Calu3 (cell line): ENCODE data around the gene NUDT14. TPM values are rescaled to one million over a fixed set of nuclear protein-coding genes. Genes with fewer than 3 reads are reported as not detected.

ENCODE experiments used
- BruUV-seq: library from RNA; stranded (reverse); fragments of 400-500 nt; replicated peaks from 2 replicates; lab custom pipeline; 2021; lab: Mats Ljungman, UMichigan
- CTCF ChIA-PET: fragments of 300-600 bp; sonication (Branson Sonifier 250); formaldehyde crosslinking; loops from one replicate; lab custom pipeline; 2022; ENCODE audit warnings: antibody characterized with exemption; lab: Charles Lee
- DNase-seq: peaks from one replicate; pipeline ENCODE4 v3.0.0; 2022
- H3K27ac Mint-ChIP-seq: one replicate; pipeline ENCODE4 v1.8.0; 2022; ENCODE audit warnings: mixed read lengths; ENCODE audit not compliant: unreplicated experiment
- H3K27me3 Mint-ChIP-seq: one replicate; pipeline ENCODE4 v1.8.0; 2022; ENCODE audit warnings: mixed read lengths; ENCODE audit not compliant: unreplicated experiment
- H3K36me3 Mint-ChIP-seq: one replicate; pipeline ENCODE4 v1.8.0; 2022; ENCODE audit warnings: mild to moderate bottlenecking, moderate library complexity, mixed read lengths; ENCODE audit not compliant: insufficient read depth, unreplicated experiment
- H3K4me1 Mint-ChIP-seq: one replicate; pipeline ENCODE4 v1.8.0; 2022; ENCODE audit warnings: mild to moderate bottlenecking, low read depth, mixed read lengths; ENCODE audit not compliant: unreplicated experiment
- H3K4me3 Mint-ChIP-seq: one replicate; pipeline ENCODE4 v1.8.0; 2022; ENCODE audit warnings: mild to moderate bottlenecking, low read depth, moderate library complexity, mixed read lengths; ENCODE audit not compliant: unreplicated experiment
- H3K9me3 Mint-ChIP-seq: one replicate; pipeline ENCODE4 v1.8.0; 2022; ENCODE audit warnings: low read depth, mixed read lengths; ENCODE audit not compliant: unreplicated experiment
- CTCF ChIP-seq: fragments of 200-600 bp; IDR thresholded peaks from one replicate; pipeline ENCODE4 v1.8.0; 2022; ENCODE audit warnings: antibody characterized with exemption; ENCODE audit not compliant: unreplicated experiment
- intact Hi-C: fragments of 100-400 bp; cut with micrococcal nuclease; formaldehyde crosslinking; loops from one replicate; pipeline ENCODE4 v1.10.0; 2022; ENCODE audit not compliant: unreplicated experiment
- total RNA-seq: library from RNA; stranded (reverse); gene quantifications from 2 replicates; pipeline ENCODE4 v1.2.3, GENCODE V29; 2022

Gene NUDT14
- total RNA-seq, 1 experiment from 2014 or later, result 38.0 TPM

DNA sequence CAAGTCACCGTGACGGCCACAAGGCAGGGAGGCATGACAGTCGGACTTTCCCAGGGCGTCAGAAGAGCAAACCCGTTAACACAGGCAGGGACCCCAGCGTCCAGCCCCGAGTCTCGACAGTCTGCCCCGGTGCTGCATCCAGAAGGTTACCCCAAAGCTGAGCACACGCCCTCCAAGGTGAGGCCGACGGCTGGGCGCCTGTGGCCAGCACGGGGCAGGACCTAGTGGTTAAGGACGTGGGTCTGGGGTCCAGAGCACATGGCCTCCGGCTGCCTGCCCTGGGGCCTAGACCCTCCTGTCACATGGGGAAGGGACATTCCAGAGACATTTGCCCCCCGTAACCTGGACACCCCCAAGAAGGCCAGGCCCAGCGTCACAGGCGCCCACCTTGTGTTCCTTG, 37.5 kb upstream of the NUDT14 start:
- Mint-ChIP-seq H3K9me3 (no peaks in the 10 kb centered on the region), H3K4me3 (no peak overlapping the region), H3K4me1 (no peaks in the 10 kb centered on the region), H3K27me3 (no peaks in the 10 kb centered on the region), H3K27ac (no peak overlapping the region), H3K36me3 (peaks cover 13% of the 10 kb centered on the region)
- no peak for DNase-seq
- CTCF ChIA-PET, result no interaction called here
- no TSS peak for BruUV-seq
- no peak for TF ChIP-seq CTCF
- intact Hi-C loops, result no loop called here

GRCh38 chr14:105217774-105218173, 36.7 kb upstream of the NUDT14 start:
- H3K27me3 Mint-ChIP-seq, result no peaks in the 10 kb centered on the region
- H3K27ac Mint-ChIP-seq, result no peak overlapping the region
- H3K4me3 Mint-ChIP-seq, result no peak overlapping the region
- peaks cover 13% of the 10 kb centered on the region for H3K36me3 Mint-ChIP-seq
- CTCF ChIA-PET, result no interaction called here
- no TSS peak for BruUV-seq
- TF ChIP-seq CTCF, result no peak
- no peaks in the 10 kb centered on the region for H3K4me1 Mint-ChIP-seq
- intact Hi-C loops, result no loop called here
- H3K9me3 Mint-ChIP-seq, result no peaks in the 10 kb centered on the region
- DNase-seq, result no peak

- intact Hi-C loops, result no loop called here
- H3K27ac Mint-ChIP-seq, result no peak overlapping the region
- peaks cover 13% of the 10 kb centered on the region for H3K36me3 Mint-ChIP-seq
- no peaks in the 10 kb centered on the region for H3K4me1 Mint-ChIP-seq
- no peak for TF ChIP-seq CTCF
- H3K4me3 Mint-ChIP-seq, result no peak overlapping the region
- CTCF ChIA-PET, result interaction anchor here (0.5 kb wide), 1 partner anchor 26 kb away, joined by 6 read pairs; no protein-coding TSS in a partner anchor
- H3K27me3 Mint-ChIP-seq, result no peaks in the 10 kb centered on the region
- no TSS peak for BruUV-seq
- H3K9me3 Mint-ChIP-seq, result no peaks in the 10 kb centered on the region
- no peak for DNase-seq
These were observed 35.6 kb upstream of the NUDT14 start for GRCh38 chr14:105216490-105217247.

GRCh38 chr14:105215602-105216001, 34.5 kb upstream of the NUDT14 start:
- Mint-ChIP-seq H3K4me1 (no peaks in the 10 kb centered on the region), H3K4me3 (no peak overlapping the region), H3K36me3 (peaks cover 13% of the 10 kb centered on the region), H3K9me3 (no peaks in the 10 kb centered on the region), H3K27me3 (no peaks in the 10 kb centered on the region), H3K27ac (no peak overlapping the region)
- no peak for DNase-seq
- BruUV-seq, result no TSS peak
- CTCF ChIA-PET, result no interaction called here
- no peak for TF ChIP-seq CTCF
- intact Hi-C loops, result no loop called here
